HepG2 (cell line): ENCODE measurements around the gene DISP2. TPM values are rescaled to one million over a fixed set of nuclear protein-coding genes. Genes with fewer than 3 reads are reported as not detected.

Experiments used
- FOXM1 ChIP-seq: sonication (generic); formaldehyde crosslinking; IDR thresholded peaks from 2 replicates; pipeline ENCODE4 v1.5.0; 2020; ENCODE audit warnings: missing genetic modification reagents
- KDM4B ChIP-seq: sonication (generic); formaldehyde crosslinking; IDR thresholded peaks from 2 replicates; pipeline ENCODE4 v1.4.0; 2020; ENCODE audit warnings: missing genetic modification reagents
- KLF13 ChIP-seq: sonication (generic); formaldehyde crosslinking; IDR thresholded peaks from 2 replicates; pipeline ENCODE4 v1.4.0; 2020; ENCODE audit warnings: mild to moderate bottlenecking, missing genetic modification reagents
- NFKB2 ChIP-seq: sonication (generic); formaldehyde crosslinking; IDR thresholded peaks from 2 replicates; pipeline ENCODE4 v1.4.0; 2020; ENCODE audit warnings: missing genetic modification reagents, borderline replicate concordance
- PRMT3 ChIP-seq: sonication (generic); formaldehyde crosslinking; IDR thresholded peaks from 2 replicates; pipeline ENCODE4 v1.8.1; 2022; ENCODE audit warnings: low read depth, mild to moderate bottlenecking, moderate library complexity, missing genetic modification reagents, borderline replicate concordance
- RFXANK ChIP-seq: IDR thresholded peaks from 2 replicates; pipeline ENCODE4 v1.6.1; 2016
- SNAPC2 ChIP-seq: sonication (generic); formaldehyde crosslinking; IDR thresholded peaks from 2 replicates; pipeline ENCODE4 v1.8.1; 2022; ENCODE audit warnings: mild to moderate bottlenecking, missing genetic modification reagents
- SUZ12 ChIP-seq: fragments of 150-350 bp; IDR thresholded peaks from 2 replicates; pipeline ENCODE4 v1.6.1; 2014; ENCODE audit warnings: low read depth, low read length
- ZFP1 ChIP-seq: IDR thresholded peaks from 2 replicates; pipeline ENCODE4 v1.6.1; 2016
- ZNF136 ChIP-seq: sonication (generic); formaldehyde crosslinking; IDR thresholded peaks from 2 replicates; pipeline ENCODE4 v1.8.1; 2022; ENCODE audit warnings: low read depth, mild to moderate bottlenecking, moderate library complexity, missing genetic modification reagents
- ZNF367 ChIP-seq: sonication (generic); formaldehyde crosslinking; IDR thresholded peaks from 2 replicates; pipeline ENCODE4 v1.4.0; 2020; ENCODE audit warnings: missing genetic modification reagents, borderline replicate concordance
- ZNF383 ChIP-seq: sonication (generic); formaldehyde crosslinking; IDR thresholded peaks from 2 replicates; pipeline ENCODE4 v1.4.0; 2020; ENCODE audit warnings: missing genetic modification reagents, mild to moderate bottlenecking, borderline replicate concordance
- ZNF501 ChIP-seq: sonication (generic); formaldehyde crosslinking; IDR thresholded peaks from 2 replicates; pipeline ENCODE4 v1.5.1; 2020; ENCODE audit warnings: mild to moderate bottlenecking, moderate library complexity, missing genetic modification reagents
- ZNF724P ChIP-seq: sonication (generic); formaldehyde crosslinking; IDR thresholded peaks from 2 replicates; pipeline ENCODE4 v1.8.0; 2022; ENCODE audit warnings: missing genetic modification reagents, borderline replicate concordance
- ZNF737 ChIP-seq: sonication (generic); formaldehyde crosslinking; IDR thresholded peaks from 2 replicates; pipeline ENCODE4 v1.5.0; 2020; ENCODE audit warnings: missing genetic modification reagents, mild to moderate bottlenecking, borderline replicate concordance
- ZSCAN31 ChIP-seq: sonication (generic); formaldehyde crosslinking; IDR thresholded peaks from 2 replicates; pipeline ENCODE4 v1.5.0; 2020; ENCODE audit warnings: low read depth, mild to moderate bottlenecking, missing genetic modification reagents
- polyA plus RNA-seq, 8 experiments: library from polyadenylated mRNA; depleted of rRNA in 3 of 8; stranded (reverse) in 7 of 8; unstranded in 1 of 8; fragments of >200 nt; fragmentation: Illumina TruSeq in 4 of 8; extraction: Trizol in 4 of 8; gene quantifications; 2 replicates each; pipeline versions ENCODE4 v1.2.1 to v1.2.3, GENCODE V29; 2011 to 2016; ENCODE audit warnings: low read depth in 4 of 8, missing spikeins in 1 of 8, mixed read lengths in 1 of 8; ENCODE audit not compliant: insufficient read depth in 1 of 8
- total RNA-seq, 5 experiments: library from RNA; depleted of rRNA; stranded (reverse); fragments of >200 nt; fragmentation: Illumina TruSeq; extraction: Trizol; gene quantifications; 2 replicates each; pipeline ENCODE4 v1.2.3, GENCODE V29; 2016; ENCODE audit warnings: low read depth in 1 of 5
- TF ChIP-seq, protein P1 (sequence below): sonication (generic); formaldehyde crosslinking; IDR thresholded peaks from 2 replicates; pipeline ENCODE4 v1.4.0; 2020; ENCODE audit warnings: missing genetic modification reagents
- TF ChIP-seq, protein P2 (sequence below): sonication (generic); formaldehyde crosslinking; IDR thresholded peaks from 2 replicates; pipeline ENCODE4 v1.4.0; 2020; ENCODE audit warnings: mild to moderate bottlenecking, missing genetic modification reagents
- TF ChIP-seq, protein P3 (sequence below): sonication (generic); formaldehyde crosslinking; IDR thresholded peaks from 2 replicates; pipeline ENCODE4 v1.4.0; 2020; ENCODE audit warnings: mild to moderate bottlenecking, missing genetic modification reagents
- TF ChIP-seq, protein P4 (sequence below): IDR thresholded peaks from 2 replicates; pipeline ENCODE4 v1.6.1; 2012; ENCODE audit warnings: low read length, improper control_type of control experiment
- TF ChIP-seq, protein P5 (sequence below): IDR thresholded peaks from 2 replicates; pipeline ENCODE4 v1.6.1; 2016; ENCODE audit warnings: missing genetic modification reagents, missing compliant biosample characterization
- TF ChIP-seq, protein P6 (sequence below): sonication (generic); formaldehyde crosslinking; IDR thresholded peaks from 2 replicates; pipeline ENCODE4 v1.4.0; 2020; ENCODE audit warnings: low read depth, mild to moderate bottlenecking, missing genetic modification reagents

Gene DISP2
- total and polyA plus RNA-seq, 2 of the 13 experiments (the other 11 are each of a cell fraction or from before 2014, with no cell fraction given): 0.09 to 0.32 TPM

DNA sequence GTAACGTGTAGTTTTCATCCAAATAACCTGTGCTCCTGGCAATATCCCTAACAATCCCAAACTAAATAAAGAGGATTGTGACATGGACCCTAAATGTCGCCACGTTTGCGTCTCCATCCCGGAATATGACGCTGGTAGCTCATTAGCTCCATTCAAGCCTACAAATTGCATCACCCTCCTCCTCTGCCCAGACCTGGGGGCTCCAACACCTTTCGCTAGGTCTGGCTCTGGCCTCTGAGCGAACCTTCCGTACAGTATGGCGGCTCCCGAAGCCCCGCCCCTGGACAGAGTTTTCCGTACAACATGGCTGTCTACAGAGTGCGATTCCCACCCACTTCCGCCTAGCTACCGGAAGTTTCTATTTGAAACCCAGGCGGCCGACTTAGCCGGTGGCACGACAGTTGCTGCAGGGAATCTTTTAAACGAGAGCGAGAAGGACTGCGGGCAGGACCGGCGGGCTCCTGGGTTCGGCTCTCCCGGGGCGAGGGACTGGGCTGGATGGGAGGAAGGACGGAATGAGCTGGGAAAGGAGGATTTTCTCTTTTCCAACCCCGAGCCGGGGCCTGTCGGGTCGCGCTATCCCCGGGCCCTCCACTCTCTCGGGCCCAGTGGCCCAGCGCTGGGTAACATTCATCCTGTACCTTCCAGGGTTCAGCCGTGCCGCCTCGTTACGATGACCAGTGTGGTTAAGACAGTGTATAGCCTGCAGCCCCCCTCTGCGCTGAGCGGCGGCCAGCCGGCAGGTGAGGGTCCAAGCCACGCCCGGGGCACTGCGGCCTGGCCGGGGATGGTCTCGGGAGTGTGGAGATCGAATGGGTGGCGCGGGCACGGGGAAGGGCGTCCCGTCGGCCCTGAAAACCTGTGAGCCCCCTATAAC is 24.8 kb downstream of the DISP2 start, which contains the start of gene KNSTRN (continued):
- TF ChIP-seq ZNF367 (CRISPR knock-in tag) (no peak), ZNF724P (CRISPR knock-in tag) (no peak), ZSCAN31 (CRISPR knock-in tag) (peak; percentile 73; the same call in 1 of the 2 replicates), FOXM1 (CRISPR knock-in tag) (peak; percentile 99), ZNF501 (CRISPR knock-in tag) (peak; percentile 90), ZNF383 (CRISPR knock-in tag) (no peak), RFXANK (CRISPR knock-in tag) (no peak), ZNF136 (CRISPR knock-in tag) (0 out of 2 replicates have a peak, but pooled peaks have one; percentile 24), NFKB2 (CRISPR knock-in tag) (no peak; the same call in 1 of the 2 replicates), ZFP1 (CRISPR knock-in tag) (no peak), SNAPC2 (CRISPR knock-in tag) (0 out of 2 replicates have a peak, but pooled peaks have one; percentile 66), SUZ12 (no peak), KLF13 (CRISPR knock-in tag) (no peak), PRMT3 (CRISPR knock-in tag) (no peak), KDM4B (CRISPR knock-in tag) (no peak), ZNF737 (CRISPR knock-in tag) (no peak)
- TF ChIP-seq, protein P1, sequence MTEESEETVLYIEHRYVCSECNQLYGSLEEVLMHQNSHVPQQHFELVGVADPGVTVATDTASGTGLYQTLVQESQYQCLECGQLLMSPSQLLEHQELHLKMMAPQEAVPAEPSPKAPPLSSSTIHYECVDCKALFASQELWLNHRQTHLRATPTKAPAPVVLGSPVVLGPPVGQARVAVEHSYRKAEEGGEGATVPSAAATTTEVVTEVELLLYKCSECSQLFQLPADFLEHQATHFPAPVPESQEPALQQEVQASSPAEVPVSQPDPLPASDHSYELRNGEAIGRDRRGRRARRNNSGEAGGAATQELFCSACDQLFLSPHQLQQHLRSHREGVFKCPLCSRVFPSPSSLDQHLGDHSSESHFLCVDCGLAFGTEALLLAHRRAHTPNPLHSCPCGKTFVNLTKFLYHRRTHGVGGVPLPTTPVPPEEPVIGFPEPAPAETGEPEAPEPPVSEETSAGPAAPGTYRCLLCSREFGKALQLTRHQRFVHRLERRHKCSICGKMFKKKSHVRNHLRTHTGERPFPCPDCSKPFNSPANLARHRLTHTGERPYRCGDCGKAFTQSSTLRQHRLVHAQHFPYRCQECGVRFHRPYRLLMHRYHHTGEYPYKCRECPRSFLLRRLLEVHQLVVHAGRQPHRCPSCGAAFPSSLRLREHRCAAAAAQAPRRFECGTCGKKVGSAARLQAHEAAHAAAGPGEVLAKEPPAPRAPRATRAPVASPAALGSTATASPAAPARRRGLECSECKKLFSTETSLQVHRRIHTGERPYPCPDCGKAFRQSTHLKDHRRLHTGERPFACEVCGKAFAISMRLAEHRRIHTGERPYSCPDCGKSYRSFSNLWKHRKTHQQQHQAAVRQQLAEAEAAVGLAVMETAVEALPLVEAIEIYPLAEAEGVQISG (CRISPR knock-in tag): peak; percentile 89
- TF ChIP-seq, protein P2, sequence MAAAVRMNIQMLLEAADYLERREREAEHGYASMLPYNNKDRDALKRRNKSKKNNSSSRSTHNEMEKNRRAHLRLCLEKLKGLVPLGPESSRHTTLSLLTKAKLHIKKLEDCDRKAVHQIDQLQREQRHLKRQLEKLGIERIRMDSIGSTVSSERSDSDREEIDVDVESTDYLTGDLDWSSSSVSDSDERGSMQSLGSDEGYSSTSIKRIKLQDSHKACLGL (CRISPR knock-in tag): no peak; the same call in 1 of the 2 replicates
- TF ChIP-seq, protein P3, sequence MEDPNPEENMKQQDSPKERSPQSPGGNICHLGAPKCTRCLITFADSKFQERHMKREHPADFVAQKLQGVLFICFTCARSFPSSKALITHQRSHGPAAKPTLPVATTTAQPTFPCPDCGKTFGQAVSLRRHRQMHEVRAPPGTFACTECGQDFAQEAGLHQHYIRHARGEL (CRISPR knock-in tag): no peak
- TF ChIP-seq, protein P4, sequence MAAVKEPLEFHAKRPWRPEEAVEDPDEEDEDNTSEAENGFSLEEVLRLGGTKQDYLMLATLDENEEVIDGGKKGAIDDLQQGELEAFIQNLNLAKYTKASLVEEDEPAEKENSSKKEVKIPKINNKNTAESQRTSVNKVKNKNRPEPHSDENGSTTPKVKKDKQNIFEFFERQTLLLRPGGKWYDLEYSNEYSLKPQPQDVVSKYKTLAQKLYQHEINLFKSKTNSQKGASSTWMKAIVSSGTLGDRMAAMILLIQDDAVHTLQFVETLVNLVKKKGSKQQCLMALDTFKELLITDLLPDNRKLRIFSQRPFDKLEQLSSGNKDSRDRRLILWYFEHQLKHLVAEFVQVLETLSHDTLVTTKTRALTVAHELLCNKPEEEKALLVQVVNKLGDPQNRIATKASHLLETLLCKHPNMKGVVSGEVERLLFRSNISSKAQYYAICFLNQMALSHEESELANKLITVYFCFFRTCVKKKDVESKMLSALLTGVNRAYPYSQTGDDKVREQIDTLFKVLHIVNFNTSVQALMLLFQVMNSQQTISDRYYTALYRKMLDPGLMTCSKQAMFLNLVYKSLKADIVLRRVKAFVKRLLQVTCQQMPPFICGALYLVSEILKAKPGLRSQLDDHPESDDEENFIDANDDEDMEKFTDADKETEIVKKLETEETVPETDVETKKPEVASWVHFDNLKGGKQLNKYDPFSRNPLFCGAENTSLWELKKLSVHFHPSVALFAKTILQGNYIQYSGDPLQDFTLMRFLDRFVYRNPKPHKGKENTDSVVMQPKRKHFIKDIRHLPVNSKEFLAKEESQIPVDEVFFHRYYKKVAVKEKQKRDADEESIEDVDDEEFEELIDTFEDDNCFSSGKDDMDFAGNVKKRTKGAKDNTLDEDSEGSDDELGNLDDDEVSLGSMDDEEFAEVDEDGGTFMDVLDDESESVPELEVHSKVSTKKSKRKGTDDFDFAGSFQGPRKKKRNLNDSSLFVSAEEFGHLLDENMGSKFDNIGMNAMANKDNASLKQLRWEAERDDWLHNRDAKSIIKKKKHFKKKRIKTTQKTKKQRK: no peak
- TF ChIP-seq, protein P5, sequence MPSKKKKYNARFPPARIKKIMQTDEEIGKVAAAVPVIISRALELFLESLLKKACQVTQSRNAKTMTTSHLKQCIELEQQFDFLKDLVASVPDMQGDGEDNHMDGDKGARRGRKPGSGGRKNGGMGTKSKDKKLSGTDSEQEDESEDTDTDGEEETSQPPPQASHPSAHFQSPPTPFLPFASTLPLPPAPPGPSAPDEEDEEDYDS: peak; percentile 47
- TF ChIP-seq, protein P6, sequence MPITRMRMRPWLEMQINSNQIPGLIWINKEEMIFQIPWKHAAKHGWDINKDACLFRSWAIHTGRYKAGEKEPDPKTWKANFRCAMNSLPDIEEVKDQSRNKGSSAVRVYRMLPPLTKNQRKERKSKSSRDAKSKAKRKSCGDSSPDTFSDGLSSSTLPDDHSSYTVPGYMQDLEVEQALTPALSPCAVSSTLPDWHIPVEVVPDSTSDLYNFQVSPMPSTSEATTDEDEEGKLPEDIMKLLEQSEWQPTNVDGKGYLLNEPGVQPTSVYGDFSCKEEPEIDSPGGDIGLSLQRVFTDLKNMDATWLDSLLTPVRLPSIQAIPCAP (CRISPR knock-in tag): no peak
